Uterus (tissue), 2 donors: ENCODE measurements around the gene TRABD2B.

Experiments
- POLR2A ChIP-seq, 2 donors: fragments of 450-650 bp; IDR thresholded peaks; one replicate each; pipeline ENCODE4 v1.6.1; 2016; ENCODE audit warnings: antibody characterized with exemption in 2 of 2, mild to moderate bottlenecking in 1 of 2, moderate library complexity in 1 of 2
- TF ChIP-seq, protein P1 (sequence below), 4 experiments: fragments of 200-600 bp in 2 of 4; fragments of 450-650 bp in 2 of 4; sonication (generic) in 2 of 4; IDR thresholded peaks; one replicate each; pipeline ENCODE4 v1.5.1; 2016 to 2019; ENCODE audit warnings: antibody characterized with exemption in 4 of 4, mild to moderate bottlenecking in 2 of 4, moderate library complexity in 1 of 4

DNA sequence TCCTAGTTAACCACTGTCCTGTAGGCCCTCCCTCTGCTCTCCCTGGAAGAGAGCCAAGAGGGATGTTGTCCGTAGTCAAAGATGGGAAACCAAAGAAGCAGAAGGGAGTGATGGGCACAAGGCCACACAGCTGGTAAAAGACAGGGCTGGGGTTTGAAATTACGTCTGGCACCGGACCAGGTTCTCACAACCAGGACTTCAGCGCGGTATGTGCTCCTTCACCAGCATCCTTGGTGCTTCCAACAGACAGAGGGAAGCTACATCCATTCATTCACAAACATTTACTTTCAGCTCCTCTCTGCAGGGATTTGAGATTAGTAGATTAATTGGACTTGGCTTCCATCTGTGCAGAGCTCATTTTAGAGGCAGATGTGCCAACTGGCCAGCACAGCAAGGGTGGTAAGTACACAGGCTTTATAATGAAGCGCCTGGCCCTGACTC lies 191.2 kb downstream of the TRABD2B start:
- TF ChIP-seq, protein P1, sequence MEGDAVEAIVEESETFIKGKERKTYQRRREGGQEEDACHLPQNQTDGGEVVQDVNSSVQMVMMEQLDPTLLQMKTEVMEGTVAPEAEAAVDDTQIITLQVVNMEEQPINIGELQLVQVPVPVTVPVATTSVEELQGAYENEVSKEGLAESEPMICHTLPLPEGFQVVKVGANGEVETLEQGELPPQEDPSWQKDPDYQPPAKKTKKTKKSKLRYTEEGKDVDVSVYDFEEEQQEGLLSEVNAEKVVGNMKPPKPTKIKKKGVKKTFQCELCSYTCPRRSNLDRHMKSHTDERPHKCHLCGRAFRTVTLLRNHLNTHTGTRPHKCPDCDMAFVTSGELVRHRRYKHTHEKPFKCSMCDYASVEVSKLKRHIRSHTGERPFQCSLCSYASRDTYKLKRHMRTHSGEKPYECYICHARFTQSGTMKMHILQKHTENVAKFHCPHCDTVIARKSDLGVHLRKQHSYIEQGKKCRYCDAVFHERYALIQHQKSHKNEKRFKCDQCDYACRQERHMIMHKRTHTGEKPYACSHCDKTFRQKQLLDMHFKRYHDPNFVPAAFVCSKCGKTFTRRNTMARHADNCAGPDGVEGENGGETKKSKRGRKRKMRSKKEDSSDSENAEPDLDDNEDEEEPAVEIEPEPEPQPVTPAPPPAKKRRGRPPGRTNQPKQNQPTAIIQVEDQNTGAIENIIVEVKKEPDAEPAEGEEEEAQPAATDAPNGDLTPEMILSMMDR (IDR thresholded peaks at IDR 0.05), result no peak
- no peak for TF ChIP-seq POLR2A (IDR thresholded peaks at IDR 0.05)
